Breast epithelium (tissue), 4 donors: ENCODE data around the gene INHBE. TPM values are rescaled to one million over a fixed set of nuclear protein-coding genes. Genes with fewer than 3 reads are reported as not detected.

ENCODE experiments used
- DNase-seq, 2 donors: peaks; one replicate each; pipeline ENCODE4 v3.0.0-alpha.2; 2019; ENCODE audit warnings: low spot score in 2 of 2
- H3K27ac ChIP-seq, 2 donors: fragments of 200-600 bp; sonication (generic) in 1 of 2; one replicate each; pipeline ENCODE4 v1.5.1; 2016 to 2019; ENCODE audit warnings: mild to moderate bottlenecking in 1 of 2
- H3K27me3 ChIP-seq, 2 donors: fragments of 200-600 bp; sonication (generic) in 1 of 2; one replicate each; pipeline versions ENCODE4 v1.5.1 to v1.6.0; 2017 to 2019; ENCODE audit warnings: control low read depth in 1 of 2, mild to moderate bottlenecking in 1 of 2
- H3K36me3 ChIP-seq: fragments of 200-600 bp; one replicate; pipeline ENCODE4 v1.5.1; 2019
- H3K4me1 ChIP-seq, 2 donors: fragments of 200-600 bp; sonication (generic); one replicate each; pipeline ENCODE4 v1.5.1; 2016 to 2019; ENCODE audit warnings: control low read depth in 1 of 2
- H3K4me3 ChIP-seq, 3 donors: fragments of 200-600 bp; sonication (generic); 1 replicate in 2 of 3; 2 replicates in 1 of 3; pipeline ENCODE4 v1.5.1; 2016 to 2019; ENCODE audit warnings: mild to moderate bottlenecking in 3 of 3, moderate library complexity in 2 of 3
- H3K9me3 ChIP-seq, 2 donors: fragments of 200-600 bp; sonication (generic) in 1 of 2; one replicate each; pipeline ENCODE4 v1.5.1; 2016 to 2019; ENCODE audit warnings: control low read depth in 1 of 2
- CTCF ChIP-seq, 3 donors: fragments of 450-650 bp; IDR thresholded peaks; one replicate each; pipeline ENCODE4 v1.5.1; 2016 to 2017; ENCODE audit warnings: antibody characterized with exemption in 3 of 3, mild to moderate bottlenecking in 3 of 3, moderate library complexity in 3 of 3
- POLR2A ChIP-seq: fragments of 450-650 bp; IDR thresholded peaks from one replicate; pipeline ENCODE4 v1.6.1; 2016; ENCODE audit warnings: antibody characterized with exemption, mild to moderate bottlenecking, moderate library complexity
- POLR2AphosphoS5 ChIP-seq, 3 donors: sonication (generic); formaldehyde crosslinking; IDR thresholded peaks; one replicate each; pipeline ENCODE4 v1.6.1; 2017; ENCODE audit warnings: antibody characterized with exemption in 3 of 3
- intact Hi-C: fragments of 100-400 bp; cut with DNase I; formaldehyde crosslinking; loops from one replicate; pipeline ENCODE4 v1.15.1; 2023; ENCODE audit warnings: low total_unique reads
- total RNA-seq, 3 donors: library from RNA; depleted of rRNA; stranded (reverse); fragments of >200 nt; gene quantifications; one replicate each; pipeline ENCODE4 v1.1.0, GENCODE V29; 2016

INHBE gene
- total RNA-seq, 3 donors from 2014 or later, result not detected

GRCh38 chr12:57459055-57459749 is 4.1 kb downstream of the INHBE start:
- Histone ChIP-seq H3K27ac (peak overlapping the region; percentile 30 to 62), H3K36me3 (no peaks in the 10 kb centered on the region), H3K4me3 (peak overlapping the region; percentile 54 to 77 (median 68)), H3K27me3 (no peaks in the 10 kb centered on the region), H3K9me3 (no peaks in the 10 kb centered on the region), H3K4me1 (peaks cover 8 to 16% of the 10 kb centered on the region in 2 donors)
- TF ChIP-seq CTCF (IDR thresholded peaks at IDR 0.05) (peak; percentile 96 to 98 (median 97)), POLR2AphosphoS5 (IDR thresholded peaks at IDR 0.05) (no peak), POLR2A (no peak)
- intact Hi-C loops, result no loop called here
- peak; percentile 85 to 88 for DNase-seq

GRCh38 chr12:57459750-57460467 is 4.8 kb downstream of the INHBE start, which contains the start of gene GLI1:
GLI1 (plus strand) TSS chr12:57459785; CDS start chr12:57463692, 3,907 bp downstream.
- intact Hi-C loops, result no loop called here
- peak within 1 kb of the TSS; percentile 30 to 85 for H3K27ac ChIP-seq

GRCh38 chr12:57460468-57460784 is 5.3 kb downstream of the INHBE start:
- no peak for TF ChIP-seq POLR2A
- TF ChIP-seq POLR2AphosphoS5 (IDR thresholded peaks at IDR 0.05), result no peak
- TF ChIP-seq CTCF (IDR thresholded peaks at IDR 0.05), result no peak
- H3K4me3 ChIP-seq, result peak overlapping the region; percentile 54 to 77 (median 68)
- DNase-seq, result no peak
- H3K27me3 ChIP-seq, result no peaks in the 10 kb centered on the region
- H3K27ac ChIP-seq, result peak overlapping the region in 1 of 2 donors; percentile 85
- H3K36me3 ChIP-seq, result no peaks in the 10 kb centered on the region
- peaks cover 8 to 16% of the 10 kb centered on the region in 2 donors for H3K4me1 ChIP-seq
- H3K9me3 ChIP-seq, result no peaks in the 10 kb centered on the region
- intact Hi-C loops, result no loop called here

More at GRCh38 chr12:57459750-57460467, 4.8 kb downstream of the INHBE start, which contains the start of gene GLI1:
- Histone ChIP-seq H3K4me3 (peak within 1 kb of the TSS; percentile 54 to 77 (median 68)), H3K27me3 (no peaks in the 10 kb centered on the region), H3K4me1 (peaks cover 8 to 16% of the 10 kb centered on the region in 2 donors), H3K9me3 (no peaks in the 10 kb centered on the region), H3K36me3 (no peaks in the 10 kb centered on the region)
- no peak for DNase-seq
- no peak for TF ChIP-seq CTCF (IDR thresholded peaks at IDR 0.05)
- TF ChIP-seq POLR2A, result no peak
- TF ChIP-seq POLR2AphosphoS5 (IDR thresholded peaks at IDR 0.05), result no peak

- H3K9me3 ChIP-seq, result no peaks in the 10 kb centered on the region
- no peak for TF ChIP-seq CTCF (IDR thresholded peaks at IDR 0.05)
- TF ChIP-seq POLR2AphosphoS5 (IDR thresholded peaks at IDR 0.05), result no peak
- no peak for TF ChIP-seq POLR2A
- no peaks in the 10 kb centered on the region for H3K27me3 ChIP-seq
- H3K36me3 ChIP-seq, result no peaks in the 10 kb centered on the region
- peak overlapping the region in 1 of 2 donors; percentile 85 for H3K27ac ChIP-seq
- intact Hi-C loops, result no loop called here
- H3K4me1 ChIP-seq, result peaks cover 8 to 16% of the 10 kb centered on the region in 2 donors
- no peak for DNase-seq
- H3K4me3 ChIP-seq, result peak overlapping the region; percentile 54 to 77 (median 68)
Observed at GRCh38 chr12:57460841-57461275, 5.8 kb downstream of the INHBE start.
